B cell (primary cell): Measurements from ENCODE around the gene RBMS3. TPM values are rescaled to one million over a fixed set of nuclear protein-coding genes. Genes with fewer than 3 reads are reported as not detected.

Experiments used
- ATAC-seq: fragments of 200-7000 bp; cut with Tn5 transposase; one replicate; pipeline ENCODE4 v1.10.0; 2021; ENCODE audit warnings: low read depth, mild to moderate bottlenecking, moderate number of reproducible peaks, moderate library complexity
- CTCF ChIA-PET: fragments of 350-600 bp; sonication (Branson Sonifier 250); formaldehyde crosslinking; loops from one replicate; lab custom pipeline; 2021; ENCODE audit warnings: antibody characterized with exemption, inconsistent platforms; lab: Charles Lee
- POLR2A ChIA-PET: fragments of 350-600 bp; sonication (Branson Sonifier 250); formaldehyde crosslinking; loops from one replicate; lab custom pipeline; 2021; ENCODE audit warnings: antibody characterized with exemption; lab: Charles Lee
- DNase-seq: peaks from one replicate; pipeline ENCODE4 v3.0.0; 2013
- H2AFZ ChIP-seq: 2 replicates; pipeline ENCODE4 v1.6.1; 2012; ENCODE audit warnings: mild to moderate bottlenecking, low read depth, low read length; ENCODE audit not compliant: insufficient read depth, poor library complexity, severe bottlenecking
- H3K27ac ChIP-seq, 2 donors: 1 replicate in 1 of 2; 2 replicates in 1 of 2; pipeline ENCODE4 v1.5.1; 2012 to 2013; ENCODE audit warnings: low read length in 2 of 2, mild to moderate bottlenecking in 2 of 2, moderate library complexity in 1 of 2
- H3K27me3 ChIP-seq, 4 experiments: fragments of 200-600 bp in 1 of 4; sonication (generic) in 1 of 4; replicated peaks in 1 of 4; 1 replicate in 2 of 4; 2 replicates in 2 of 4; pipeline versions ENCODE4 v1.6.1 to v1.7.0; 2013 to 2016; ENCODE audit warnings: low read length in 3 of 4, mild to moderate bottlenecking in 2 of 4, mixed read lengths in 1 of 4, moderate library complexity in 1 of 4; ENCODE audit not compliant: insufficient read depth in 4 of 4, control insufficient read depth in 3 of 4; ENCODE audit errors: control extremely low read depth in 1 of 4
- H3K36me3 ChIP-seq, 2 experiments: replicated peaks in 1 of 2; 1 replicate in 1 of 2; 2 replicates in 1 of 2; pipeline versions ENCODE4 v1.6.1 to v1.7.1; 2013; ENCODE audit warnings: low read length in 1 of 2; ENCODE audit not compliant: insufficient read depth in 2 of 2, control insufficient read depth in 1 of 2; ENCODE audit errors: control extremely low read depth in 1 of 2, extremely low read depth in 1 of 2
- H3K4me1 ChIP-seq, 2 donors: fragments of 200-600 bp in 1 of 2; sonication (generic) in 1 of 2; 1 replicate in 1 of 2; 2 replicates in 1 of 2; pipeline versions ENCODE4 v1.5.1 to v1.6.1; 2013 to 2017; ENCODE audit warnings: low read length in 2 of 2; ENCODE audit not compliant: control insufficient read depth in 2 of 2, insufficient read depth in 2 of 2
- H3K4me2 ChIP-seq: replicated peaks from 2 replicates; pipeline ENCODE3; 2012; ENCODE audit warnings: mild to moderate bottlenecking, low read depth, low read length; ENCODE audit not compliant: poor library complexity, severe bottlenecking
- H3K4me3 ChIP-seq, 5 experiments: fragments of 200-600 bp in 1 of 5; sonication (generic) in 1 of 5; 1 replicate in 3 of 5; 2 replicates in 2 of 5; pipeline versions ENCODE4 v1.5.1 to v1.7.0; 2011 to 2016; ENCODE audit warnings: low read length in 4 of 5, mild to moderate bottlenecking in 4 of 5, low read depth in 2 of 5, control low read depth in 1 of 5, moderate library complexity in 1 of 5; ENCODE audit not compliant: insufficient read depth in 1 of 5; ENCODE audit errors: control extremely low read depth in 1 of 5, extremely low read depth in 1 of 5
- H3K79me2 ChIP-seq: fragments of 200-600 bp; sonication (generic); one replicate; pipeline ENCODE4 v1.6.0; 2016; ENCODE audit warnings: low read length; ENCODE audit not compliant: control insufficient read depth, insufficient read depth
- H3K9ac ChIP-seq: fragments of 200-600 bp; sonication (generic); 2 replicates; pipeline ENCODE4 v1.6.1; 2017; ENCODE audit warnings: mild to moderate bottlenecking, low read length, moderate library complexity
- H3K9me3 ChIP-seq, 3 donors: one replicate each; pipeline versions ENCODE4 v1.6.1 to v1.7.1; 2013; ENCODE audit warnings: low read length in 2 of 3; ENCODE audit not compliant: control insufficient read depth in 2 of 3, insufficient read depth in 1 of 3; ENCODE audit errors: control extremely low read depth in 1 of 3
- H4K20me1 ChIP-seq: 2 replicates; pipeline ENCODE4 v1.6.0; 2012; ENCODE audit warnings: mild to moderate bottlenecking, low read length; ENCODE audit not compliant: insufficient read depth, control insufficient read depth, poor library complexity, severe bottlenecking
- H3K27ac Mint-ChIP-seq: one replicate; pipeline ENCODE4 v1.8.0; 2021; ENCODE audit warnings: mixed read lengths
- H3K27me3 Mint-ChIP-seq: one replicate; pipeline ENCODE4 v1.8.0; 2021; ENCODE audit warnings: mixed read lengths
- H3K4me1 Mint-ChIP-seq: one replicate; pipeline ENCODE4 v1.8.0; 2021; ENCODE audit warnings: mixed read lengths
- H3K4me3 Mint-ChIP-seq: one replicate; pipeline ENCODE4 v1.8.0; 2021; ENCODE audit warnings: mixed read lengths
- H3K9me3 Mint-ChIP-seq: one replicate; pipeline ENCODE4 v1.8.0; 2022; ENCODE audit warnings: mixed read lengths; ENCODE audit not compliant: insufficient read depth
- EZH2 ChIP-seq: IDR thresholded peaks from 2 replicates; pipeline ENCODE4 v1.6.1; 2012; ENCODE audit warnings: borderline replicate concordance, low read depth, mild to moderate bottlenecking, moderate library complexity, low read length; ENCODE audit not compliant: insufficient read depth, poor library complexity, severe bottlenecking
- WGBS: methylation state at CpG from one replicate; pipeline ENCODE4 v1.1.5; 2013; ENCODE audit warnings: missing lambda C conversion rate; ENCODE audit not compliant: insufficient coverage; 5-methylcytosine and 5-hydroxymethylcytosine counted together
- intact Hi-C: fragments of 100-400 bp; cut with micrococcal nuclease; formaldehyde crosslinking; loops from one replicate; pipeline ENCODE4 v1.10.0; 2022
- polyA plus RNA-seq: library from polyadenylated mRNA; depleted of rRNA; stranded (reverse); fragments of >200 nt; gene quantifications from 2 replicates; pipeline ENCODE4 v1.2.3, GENCODE V29; 2012
- total RNA-seq, 2 donors: library from RNA; stranded (reverse); fragments of 120-200 nt in 1 of 2; gene quantifications; 1 replicate in 1 of 2; 2 replicates in 1 of 2; pipeline versions ENCODE4 v1.2.3 to v1.2.4, GENCODE V29; 2013 to 2022
- TF ChIP-seq, protein P1 (sequence below): fragments of 200-600 bp; IDR thresholded peaks from one replicate; pipeline ENCODE4 v1.8.0; 2022; ENCODE audit warnings: antibody characterized with exemption, mild to moderate bottlenecking

RBMS3 gene
- total and polyA plus RNA-seq, 2 donors (not counting 1 experiment from before 2014, with no cell fraction given): not detected

DNA sequence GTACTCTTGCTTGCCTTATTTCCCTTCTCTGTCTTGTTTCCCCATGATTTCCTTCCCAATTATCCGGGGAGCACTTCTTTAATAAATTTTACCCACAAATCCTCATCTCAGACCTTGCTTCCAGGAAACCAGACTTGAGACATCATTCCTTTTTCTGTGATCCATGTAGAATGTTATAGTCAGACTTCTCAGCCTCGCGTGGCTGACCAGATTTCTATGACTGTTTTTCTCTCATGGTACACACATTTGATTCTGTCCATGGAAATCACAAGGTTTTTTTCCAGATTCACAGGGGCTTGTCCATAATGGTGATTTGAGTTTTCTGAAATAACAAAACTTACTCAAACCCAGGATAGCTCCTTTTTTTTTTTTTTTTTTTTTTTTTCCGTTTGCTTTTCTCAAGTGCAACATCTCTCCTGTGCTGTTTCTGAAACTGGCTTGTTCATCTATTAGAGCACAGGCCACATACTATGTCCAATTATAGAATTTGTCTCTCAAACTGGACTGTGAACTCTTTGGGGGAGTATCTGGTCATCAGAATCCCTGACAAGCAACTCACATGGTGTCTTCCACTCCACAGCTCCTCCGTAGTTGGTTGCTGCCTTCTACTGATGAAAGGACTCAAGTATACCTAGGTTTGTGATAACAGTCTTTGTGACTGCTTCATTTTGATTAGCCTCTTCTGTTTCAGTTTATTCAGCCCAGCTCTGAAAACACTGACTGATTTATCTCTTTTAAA, 50.8 kb downstream of the RBMS3 start:
- H3K27me3 Mint-ChIP-seq: no peaks in the 10 kb centered on the region
- CTCF ChIA-PET: no interaction called here
- TF ChIP-seq, protein P1, sequence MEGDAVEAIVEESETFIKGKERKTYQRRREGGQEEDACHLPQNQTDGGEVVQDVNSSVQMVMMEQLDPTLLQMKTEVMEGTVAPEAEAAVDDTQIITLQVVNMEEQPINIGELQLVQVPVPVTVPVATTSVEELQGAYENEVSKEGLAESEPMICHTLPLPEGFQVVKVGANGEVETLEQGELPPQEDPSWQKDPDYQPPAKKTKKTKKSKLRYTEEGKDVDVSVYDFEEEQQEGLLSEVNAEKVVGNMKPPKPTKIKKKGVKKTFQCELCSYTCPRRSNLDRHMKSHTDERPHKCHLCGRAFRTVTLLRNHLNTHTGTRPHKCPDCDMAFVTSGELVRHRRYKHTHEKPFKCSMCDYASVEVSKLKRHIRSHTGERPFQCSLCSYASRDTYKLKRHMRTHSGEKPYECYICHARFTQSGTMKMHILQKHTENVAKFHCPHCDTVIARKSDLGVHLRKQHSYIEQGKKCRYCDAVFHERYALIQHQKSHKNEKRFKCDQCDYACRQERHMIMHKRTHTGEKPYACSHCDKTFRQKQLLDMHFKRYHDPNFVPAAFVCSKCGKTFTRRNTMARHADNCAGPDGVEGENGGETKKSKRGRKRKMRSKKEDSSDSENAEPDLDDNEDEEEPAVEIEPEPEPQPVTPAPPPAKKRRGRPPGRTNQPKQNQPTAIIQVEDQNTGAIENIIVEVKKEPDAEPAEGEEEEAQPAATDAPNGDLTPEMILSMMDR: no peak
- no peak for TF ChIP-seq EZH2
- ATAC-seq: no peak
- POLR2A ChIA-PET: no interaction called here
- intact Hi-C loops: no loop called here
- no peaks in the 10 kb centered on the region for H4K20me1 ChIP-seq
- H3K27ac Mint-ChIP-seq: no peak overlapping the region
- 83% methylated on average over 1 of the region's 5 CpGs for WGBS
- no peaks in the 10 kb centered on the region for H3K4me1 ChIP-seq
- DNase-seq: no peak
- H3K4me3 Mint-ChIP-seq: no peak overlapping the region
- no peaks in the 10 kb centered on the region for H3K36me3 ChIP-seq
- no peaks in the 10 kb centered on the region for H3K79me2 ChIP-seq
- H3K27ac ChIP-seq: no peak overlapping the region
- no peaks in the 10 kb centered on the region for H3K9me3 ChIP-seq
- no peak overlapping the region for H3K4me2 ChIP-seq
- H3K4me3 ChIP-seq: no peak overlapping the region
- no peaks in the 10 kb centered on the region for H3K27me3 ChIP-seq
- no peak overlapping the region for H3K9ac ChIP-seq
- H2AFZ ChIP-seq: no peak overlapping the region
- no peaks in the 10 kb centered on the region for H3K4me1 Mint-ChIP-seq
- H3K9me3 Mint-ChIP-seq: no peaks in the 10 kb centered on the region

- ChIA-PET POLR2A (no interaction called here), CTCF (no interaction called here)
- H3K27ac ChIP-seq: no peak overlapping the region
- intact Hi-C loops: no loop called here
- H2AFZ ChIP-seq: no peak overlapping the region
- H3K4me3 ChIP-seq: no peak overlapping the region
- H3K27me3 ChIP-seq: no peaks in the 10 kb centered on the region
- no peaks in the 10 kb centered on the region for H3K9me3 ChIP-seq
- DNase-seq (no peak), ATAC-seq (no peak)
- Mint-ChIP-seq H3K27ac (no peak overlapping the region), H3K27me3 (no peaks in the 10 kb centered on the region), H3K4me3 (no peak overlapping the region), H3K4me1 (no peaks in the 10 kb centered on the region), H3K9me3 (no peaks in the 10 kb centered on the region)
- H4K20me1 ChIP-seq: no peaks in the 10 kb centered on the region
- WGBS: 80% methylated on average over 1 of the region's 2 CpGs
- H3K36me3 ChIP-seq: no peaks in the 10 kb centered on the region
- H3K9ac ChIP-seq: no peak overlapping the region
- TF ChIP-seq, protein P1: no peak
- no peak for TF ChIP-seq EZH2
- H3K79me2 ChIP-seq: no peaks in the 10 kb centered on the region
- no peaks in the 10 kb centered on the region for H3K4me1 ChIP-seq
- H3K4me2 ChIP-seq: no peak overlapping the region
Measured at GRCh38 chr3:29332195-29332637, 51.3 kb downstream of the RBMS3 start.
